RWPE1 (cell line): ENCODE results near the gene LMX1A.

ENCODE experiments used
- CTCF ChIA-PET: fragments of 350-600 bp; sonication (Branson Sonifier 250); formaldehyde crosslinking; extraction: SDS; loops from one replicate; lab custom pipeline; 2021; lab: Yijun Ruan, JAX
- POLR2A ChIA-PET: fragments of 400-600 bp; formaldehyde crosslinking; extraction: SDS; loops from one replicate; lab custom pipeline; 2020; ENCODE audit warnings: antibody characterized with exemption; ENCODE audit not compliant: low non-redundant PET; lab: Yijun Ruan, JAX
- DNase-seq: peaks from one replicate; pipeline ENCODE4 v3.0.0; 2012; ENCODE audit warnings: low spot score
- H3K27ac ChIP-seq: fragments of 450-650 bp; 2 replicates; pipeline ENCODE4 v1.5.1; 2017
- TF ChIP-seq, protein P1 (sequence below): fragments of 450-650 bp; conservative IDR thresholded peaks from 2 replicates; pipeline ENCODE4 v1.5.1; 2017; ENCODE audit warnings: low read depth, mild to moderate bottlenecking

Gene LMX1A

DNA sequence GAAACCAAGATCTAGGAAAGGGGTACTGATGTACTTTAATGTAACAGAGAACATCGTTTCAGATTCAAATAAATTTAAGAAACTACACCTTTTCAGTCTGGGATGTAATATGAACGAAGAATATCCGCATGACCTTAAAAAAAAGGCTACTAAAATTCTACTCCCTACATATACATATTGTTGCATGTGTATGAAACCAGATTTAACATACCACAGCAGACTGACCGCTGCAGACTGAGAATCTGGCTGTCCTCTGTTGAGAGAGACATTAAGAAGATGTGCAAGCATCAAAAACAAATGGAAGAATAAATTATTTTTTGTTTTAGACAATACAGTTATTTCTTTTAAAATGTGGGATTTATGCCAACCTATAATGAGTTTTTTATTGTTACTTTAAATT is 166.6 kb downstream of the LMX1A start:
- POLR2A ChIA-PET: no interaction called here
- DNase-seq: no peak
- CTCF ChIA-PET: no interaction called here

DNA sequence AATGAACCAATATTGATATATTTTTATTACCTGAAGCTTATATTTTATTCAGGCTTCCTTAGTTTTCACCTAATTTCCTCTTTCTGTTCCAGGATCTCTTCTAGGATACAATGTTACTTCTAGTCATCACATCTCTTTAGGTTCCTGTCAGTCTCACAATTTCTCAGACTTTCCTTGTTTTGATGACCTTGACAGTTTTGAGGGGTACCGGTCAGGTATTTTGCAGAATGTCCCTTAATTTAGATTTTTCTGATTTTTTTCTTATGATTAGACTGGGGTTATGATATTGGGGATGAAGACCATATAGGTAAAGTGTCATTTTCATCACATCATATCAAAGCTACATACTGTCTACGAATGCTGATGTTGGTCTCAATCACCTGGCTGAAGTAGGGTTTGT is 167.5 kb downstream of the LMX1A start:
- TF ChIP-seq, protein P1, sequence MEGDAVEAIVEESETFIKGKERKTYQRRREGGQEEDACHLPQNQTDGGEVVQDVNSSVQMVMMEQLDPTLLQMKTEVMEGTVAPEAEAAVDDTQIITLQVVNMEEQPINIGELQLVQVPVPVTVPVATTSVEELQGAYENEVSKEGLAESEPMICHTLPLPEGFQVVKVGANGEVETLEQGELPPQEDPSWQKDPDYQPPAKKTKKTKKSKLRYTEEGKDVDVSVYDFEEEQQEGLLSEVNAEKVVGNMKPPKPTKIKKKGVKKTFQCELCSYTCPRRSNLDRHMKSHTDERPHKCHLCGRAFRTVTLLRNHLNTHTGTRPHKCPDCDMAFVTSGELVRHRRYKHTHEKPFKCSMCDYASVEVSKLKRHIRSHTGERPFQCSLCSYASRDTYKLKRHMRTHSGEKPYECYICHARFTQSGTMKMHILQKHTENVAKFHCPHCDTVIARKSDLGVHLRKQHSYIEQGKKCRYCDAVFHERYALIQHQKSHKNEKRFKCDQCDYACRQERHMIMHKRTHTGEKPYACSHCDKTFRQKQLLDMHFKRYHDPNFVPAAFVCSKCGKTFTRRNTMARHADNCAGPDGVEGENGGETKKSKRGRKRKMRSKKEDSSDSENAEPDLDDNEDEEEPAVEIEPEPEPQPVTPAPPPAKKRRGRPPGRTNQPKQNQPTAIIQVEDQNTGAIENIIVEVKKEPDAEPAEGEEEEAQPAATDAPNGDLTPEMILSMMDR: no peak
- ChIA-PET CTCF (no interaction called here), POLR2A (no interaction called here)
- no peak for DNase-seq
- H3K27ac ChIP-seq: no peak overlapping the region

More for the DNA sequence above, 166.6 kb downstream of the LMX1A start:
- no peak overlapping the region for H3K27ac ChIP-seq
- TF ChIP-seq, protein P1: no peak

DNA sequence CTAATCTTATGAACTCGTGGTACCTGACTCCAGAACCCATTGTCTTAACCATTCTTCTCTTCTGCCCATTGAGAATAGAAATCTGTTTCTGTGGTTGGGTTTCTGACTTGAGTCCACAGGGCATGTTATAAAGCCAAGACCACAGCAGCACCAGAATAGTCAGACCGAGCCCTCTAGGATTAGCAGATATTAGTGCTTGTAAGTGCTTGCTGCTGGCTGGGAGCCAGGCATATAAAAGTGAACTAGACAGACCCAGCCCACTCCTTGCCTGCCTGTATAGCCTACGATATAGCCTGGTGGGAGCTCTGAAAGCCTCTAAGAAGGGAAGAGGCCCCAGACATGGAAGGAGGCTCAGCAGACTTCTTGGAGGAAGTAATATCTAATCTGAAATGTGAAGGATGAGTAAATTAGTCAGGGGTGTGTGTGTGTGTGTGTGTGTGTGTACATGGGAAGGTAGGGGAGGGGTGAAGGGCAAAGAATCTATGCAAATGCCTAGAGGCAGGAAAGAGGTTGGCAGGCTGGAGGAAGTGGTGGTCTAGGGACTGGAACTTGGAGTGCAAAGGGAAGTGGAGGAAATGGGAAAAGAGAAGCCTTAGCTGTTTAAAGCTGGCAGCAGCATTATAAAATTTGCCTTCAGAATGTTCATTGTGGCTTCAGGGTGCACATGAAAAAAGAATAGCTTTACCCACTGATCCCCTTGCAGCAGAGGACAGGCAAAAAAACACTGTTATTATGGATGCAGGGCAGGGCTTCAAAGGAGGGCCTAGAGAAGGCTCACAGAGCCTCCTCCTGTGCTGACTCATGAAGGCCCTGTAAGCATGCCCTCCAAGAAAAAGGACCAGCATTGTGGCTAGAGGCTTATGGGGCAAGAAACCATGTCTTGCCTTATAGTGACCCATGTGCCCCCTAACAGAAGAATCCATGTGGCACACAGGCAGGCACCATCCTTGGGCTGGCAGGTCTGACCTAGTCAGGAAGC is 169.2 kb downstream of the LMX1A start:
- no peak for DNase-seq
- CTCF ChIA-PET: no interaction called here
- no peak overlapping the region for H3K27ac ChIP-seq
- TF ChIP-seq, protein P1: no peak
- POLR2A ChIA-PET: no interaction called here

DNA sequence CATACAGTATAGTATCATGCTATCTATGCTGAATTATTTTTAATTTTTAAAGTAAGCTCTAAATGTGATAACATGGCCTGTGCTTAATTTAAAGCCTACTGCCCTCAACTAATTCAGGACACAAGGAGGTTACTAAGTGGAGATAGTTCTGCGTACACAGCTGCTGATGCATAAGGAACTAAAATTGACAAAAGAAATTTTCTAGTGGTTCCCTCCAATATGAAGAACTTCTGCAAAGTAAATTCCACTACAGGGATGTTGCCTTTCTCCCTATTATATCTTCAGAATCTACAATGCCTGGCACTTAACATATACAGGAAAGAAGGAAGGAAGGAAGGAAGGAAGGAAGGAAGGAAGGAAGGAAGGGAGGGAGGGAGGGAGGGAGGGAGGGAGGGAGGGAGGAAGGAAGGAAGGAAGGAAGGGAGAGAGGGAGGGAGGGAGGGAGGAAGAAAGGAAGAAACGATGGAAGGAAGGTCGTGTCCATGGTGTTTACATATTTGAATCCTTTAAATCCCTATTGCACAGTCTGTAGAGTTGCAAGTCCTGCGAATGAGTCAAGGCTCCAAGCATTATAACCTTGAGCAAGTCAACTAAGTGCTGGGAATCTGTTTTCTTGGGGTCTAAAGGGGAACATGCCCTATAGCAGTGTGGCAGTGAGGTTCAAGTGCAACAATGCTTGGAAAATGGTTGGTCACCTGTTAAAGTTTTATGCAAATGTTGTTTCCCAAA is 171.2 kb downstream of the LMX1A start:
- TF ChIP-seq, protein P1: no peak
- POLR2A ChIA-PET: no interaction called here
- H3K27ac ChIP-seq: no peak overlapping the region
- DNase-seq: no peak
- CTCF ChIA-PET: no interaction called here

DNA sequence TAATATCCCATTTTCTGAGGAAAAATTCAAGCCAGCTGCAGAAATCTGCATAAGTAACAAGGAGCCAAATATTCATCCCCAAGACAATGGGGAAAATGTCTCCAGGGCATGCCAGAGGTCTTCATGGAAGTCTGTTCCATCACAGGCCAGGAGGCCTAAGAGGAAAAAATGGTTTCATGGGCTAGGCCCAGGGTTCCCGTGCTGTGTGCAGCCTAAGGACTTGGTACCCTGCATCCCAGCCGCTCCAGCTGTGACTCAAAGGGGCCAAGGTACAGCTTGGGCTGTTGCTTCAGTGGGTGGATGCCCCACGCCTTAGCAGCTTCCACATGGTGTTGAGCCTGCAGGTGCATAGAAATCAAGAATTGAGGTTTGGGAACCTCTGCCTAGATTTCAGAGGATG is 173.5 kb downstream of the LMX1A start:
- CTCF ChIA-PET: interaction anchor here (0.6 kb wide), 1 partner anchor 1185 kb away, joined by 3 read pairs; no protein-coding TSS in a partner anchor
- POLR2A ChIA-PET: no interaction called here
- TF ChIP-seq, protein P1: no peak
- no peak overlapping the region for H3K27ac ChIP-seq
- no peak for DNase-seq

DNA sequence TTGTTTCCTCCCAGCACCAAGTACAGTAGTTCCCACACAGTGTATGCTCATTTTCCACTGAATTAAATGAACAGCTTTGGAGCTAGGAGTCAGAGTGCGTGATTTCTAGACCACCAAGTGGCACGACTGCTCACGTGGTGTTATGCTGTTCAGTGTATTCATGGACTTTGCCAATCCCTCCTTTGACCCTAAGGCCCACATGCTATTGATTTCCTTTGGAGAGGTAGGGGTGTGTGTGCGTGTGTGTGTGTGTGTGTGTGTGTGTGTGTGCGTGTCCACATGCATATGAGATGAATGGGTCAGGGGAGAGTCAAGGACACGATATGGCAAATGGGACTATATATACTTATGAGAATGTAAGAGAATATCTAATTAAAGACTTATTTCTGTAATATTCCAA is 177.2 kb downstream of the LMX1A start:
- POLR2A ChIA-PET: no interaction called here
- TF ChIP-seq, protein P1: no peak
- H3K27ac ChIP-seq: no peak overlapping the region
- no peak for DNase-seq
- CTCF ChIA-PET: no interaction called here
